ENCODE data around the gene GAGE13. TPM values are rescaled to one million over a fixed set of nuclear protein-coding genes. Genes with fewer than 3 reads are reported as not detected.
"Not testable (repeated sequence)": the region's sequence is repeated elsewhere in the genome, so short reads cannot be mapped to it uniquely, and the experiment has no call there.

Gene GAGE13
- total and polyA plus RNA-seq, 4 donors, result not detected

DNA sequence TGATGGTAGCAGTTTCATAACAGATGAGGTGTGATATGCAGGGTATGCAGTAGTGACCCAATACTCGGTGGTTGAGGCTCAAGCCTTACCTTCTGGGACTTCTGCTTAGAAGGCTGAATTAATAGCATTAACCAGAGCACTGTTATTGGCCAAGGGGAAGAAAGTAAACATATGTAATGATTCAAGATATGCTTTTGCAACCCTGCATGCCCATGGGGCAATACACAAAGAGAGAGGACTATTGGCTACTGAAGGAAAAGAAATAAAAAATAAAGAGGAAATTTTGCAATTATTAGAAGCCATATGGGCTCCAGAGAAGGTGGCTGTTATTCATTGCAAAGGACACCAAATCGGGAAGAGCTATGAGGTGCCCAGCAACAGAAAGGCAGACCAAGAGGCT is 19.2 kb upstream of the GAGE13 start:
- DNase-seq (no peak), ATAC-seq (ENCODE audit: low FRiP score) (no peak)
- WGBS, 2 donors, result 79 to 87% methylated on average over 2 of the region's 2 CpGs
- intact Hi-C loops (cut with DNase I), result no loop called here
- Histone ChIP-seq H3K4me3 (ENCODE audit: low read length in 2 of 2) (no peak overlapping the region), H3K4me1 (ENCODE audit: control insufficient read depth in 1 of 2, insufficient read depth in 2 of 2, low read length in 2 of 2) (no peaks in the 10 kb centered on the region), H3K27me3 (ENCODE audit: control insufficient read depth in 1 of 2, insufficient read depth in 2 of 2, low read length in 1 of 2) (no peaks in the 10 kb centered on the region), H3K36me3 (ENCODE audit: control insufficient read depth in 1 of 2, insufficient read depth in 2 of 2, low read length in 1 of 2) (no peaks in the 10 kb centered on the region), H3K9me3 (ENCODE audit: control insufficient read depth, low read length) (no peaks in the 10 kb centered on the region), H3K27ac (ENCODE audit: low read depth in 1 of 2, low read length in 2 of 2) (no peak overlapping the region)

DNA sequence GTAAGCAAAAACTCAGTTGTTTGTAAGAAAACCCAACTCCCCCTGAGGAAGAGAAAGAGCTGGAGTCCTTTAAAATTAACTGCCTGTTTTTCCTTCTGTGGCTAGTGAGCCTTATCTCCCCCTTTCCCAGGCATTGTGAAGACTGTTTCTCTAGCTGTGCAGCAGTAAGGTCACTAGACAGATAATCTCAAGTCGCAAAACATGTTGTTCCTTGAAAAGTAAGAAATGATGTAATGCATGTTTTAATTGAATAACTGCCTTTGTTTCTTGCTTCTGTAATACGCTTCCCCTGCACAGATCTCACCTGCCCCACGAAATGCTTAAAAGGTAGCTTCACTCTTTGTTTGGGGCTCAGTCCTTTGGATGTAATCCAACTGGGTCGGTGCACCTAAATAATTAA is 15.3 kb upstream of the GAGE13 start:
- DNase-seq (no peak), ATAC-seq (ENCODE audit: low FRiP score) (no peak)
- Histone ChIP-seq H3K27ac (ENCODE audit: low read depth in 1 of 2, low read length in 2 of 2) (no peak overlapping the region), H3K4me3 (ENCODE audit: low read length in 2 of 2) (no peak overlapping the region), H3K4me1 (ENCODE audit: control insufficient read depth in 1 of 2, insufficient read depth in 2 of 2, low read length in 2 of 2) (no peaks in the 10 kb centered on the region), H3K9me3 (ENCODE audit: control insufficient read depth, low read length) (no peaks in the 10 kb centered on the region), H3K36me3 (ENCODE audit: control insufficient read depth in 1 of 2, insufficient read depth in 2 of 2, low read length in 1 of 2) (no peaks in the 10 kb centered on the region), H3K27me3 (ENCODE audit: control insufficient read depth in 1 of 2, insufficient read depth in 2 of 2, low read length in 1 of 2) (no peaks in the 10 kb centered on the region)
- intact Hi-C loops (cut with DNase I), result no loop called here
- 53 to 55% methylated on average over 4 of the region's 4 CpGs for WGBS, 2 donors

DNA sequence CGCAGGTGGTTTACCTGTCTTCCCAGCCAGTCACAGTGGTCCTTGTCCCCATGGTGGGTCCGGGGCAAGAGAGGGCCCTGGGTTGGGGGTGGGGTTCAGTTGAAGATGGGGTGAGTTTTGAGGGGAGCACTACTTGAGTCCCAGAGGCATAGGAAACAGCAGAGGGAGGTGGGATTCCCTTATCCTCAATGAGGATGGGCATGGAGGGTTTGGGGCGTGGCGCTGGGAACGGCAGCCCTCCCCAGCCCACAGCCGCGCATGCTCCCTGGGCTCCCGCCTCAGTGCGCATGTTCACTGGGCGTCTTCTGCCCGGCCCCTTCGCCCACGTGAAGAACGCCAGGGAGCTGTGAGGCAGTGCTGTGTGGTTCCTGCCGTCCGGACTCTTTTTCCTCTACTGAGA is 9.6 kb upstream of the GAGE13 start, which contains the start of gene GAGE12J:
Gene GAGE12J (plus strand): TSS at position 301 of the 400 bp plus-strand sequence. CDS start 1,157 bp downstream, outside the sequence.
- H3K4me3 ChIP-seq (ENCODE audit: low read length in 2 of 2); H3K9me3 ChIP-seq (ENCODE audit: control insufficient read depth, low read length); DNase-seq; intact Hi-C loops (cut with DNase I); H3K4me1 ChIP-seq (ENCODE audit: control insufficient read depth in 1 of 2, insufficient read depth in 2 of 2, low read length in 2 of 2); H3K27me3 ChIP-seq (ENCODE audit: control insufficient read depth in 1 of 2, insufficient read depth in 2 of 2, low read length in 1 of 2); ATAC-seq (ENCODE audit: low FRiP score); H3K36me3 ChIP-seq (ENCODE audit: control insufficient read depth in 1 of 2, insufficient read depth in 2 of 2, low read length in 1 of 2); H3K27ac ChIP-seq (ENCODE audit: low read depth in 1 of 2, low read length in 2 of 2): not testable (repeated sequence)
- no CpG with 5 or more reads among the region's 16 CpGs for WGBS, 2 donors

DNA sequence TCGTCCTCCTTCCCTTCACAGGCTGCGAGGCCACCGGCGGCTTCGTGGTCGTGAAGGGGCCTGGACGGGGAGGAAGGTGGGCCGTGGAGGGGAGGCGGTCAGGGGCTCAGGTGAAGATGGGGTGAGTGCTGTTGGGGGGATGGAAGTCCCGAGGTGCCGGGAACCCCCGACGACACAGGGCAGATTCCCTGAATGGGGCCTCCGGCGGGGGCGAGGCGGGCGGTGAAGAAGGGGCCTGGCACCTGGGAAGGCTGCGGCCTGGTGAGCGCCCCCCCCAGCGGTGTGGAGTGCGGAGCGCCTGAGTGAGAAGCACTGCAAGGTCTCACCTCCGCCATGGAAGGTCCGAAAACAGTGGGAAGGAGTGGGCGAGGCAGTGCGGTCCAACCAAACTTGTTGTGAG is 9.1 kb upstream of the GAGE13 start:
- H3K36me3 ChIP-seq (ENCODE audit: control insufficient read depth in 1 of 2, insufficient read depth in 2 of 2, low read length in 1 of 2); H3K27ac ChIP-seq (ENCODE audit: low read depth in 1 of 2, low read length in 2 of 2); ATAC-seq (ENCODE audit: low FRiP score); intact Hi-C loops (cut with DNase I); DNase-seq; H3K9me3 ChIP-seq (ENCODE audit: control insufficient read depth, low read length); H3K4me1 ChIP-seq (ENCODE audit: control insufficient read depth in 1 of 2, insufficient read depth in 2 of 2, low read length in 2 of 2); H3K27me3 ChIP-seq (ENCODE audit: control insufficient read depth in 1 of 2, insufficient read depth in 2 of 2, low read length in 1 of 2); H3K4me3 ChIP-seq (ENCODE audit: low read length in 2 of 2): not testable (repeated sequence)
- 100% methylated on average over 4 of the region's 27 CpGs; no CpG with 5 or more reads in 1 of the 2 donors for WGBS, 2 donors

DNA sequence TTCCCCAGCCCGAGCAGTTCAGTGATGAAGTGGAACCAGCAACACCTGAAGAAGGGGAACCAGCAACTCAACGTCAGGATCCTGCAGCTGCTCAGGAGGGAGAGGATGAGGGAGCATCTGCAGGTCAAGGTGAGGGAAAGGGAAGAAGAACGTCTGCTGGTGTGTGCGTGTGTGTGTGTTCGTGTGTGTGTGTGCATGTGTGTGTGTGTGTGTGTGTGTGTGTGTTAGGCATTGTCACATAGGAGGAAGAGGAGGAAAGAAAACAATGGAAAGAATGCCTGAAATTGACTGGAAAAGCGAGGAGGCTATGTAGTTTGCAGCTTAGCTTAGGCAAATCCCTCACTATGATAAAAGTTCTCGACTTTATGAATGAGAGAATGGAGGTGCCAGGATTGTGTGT is 7.6 kb upstream of the GAGE13 start:
- intact Hi-C loops (cut with DNase I); DNase-seq; H3K36me3 ChIP-seq (ENCODE audit: control insufficient read depth in 1 of 2, insufficient read depth in 2 of 2, low read length in 1 of 2); H3K9me3 ChIP-seq (ENCODE audit: control insufficient read depth, low read length); H3K27me3 ChIP-seq (ENCODE audit: control insufficient read depth in 1 of 2, insufficient read depth in 2 of 2, low read length in 1 of 2); H3K4me3 ChIP-seq (ENCODE audit: low read length in 2 of 2); H3K4me1 ChIP-seq (ENCODE audit: control insufficient read depth in 1 of 2, insufficient read depth in 2 of 2, low read length in 2 of 2); ATAC-seq (ENCODE audit: low FRiP score); H3K27ac ChIP-seq (ENCODE audit: low read depth in 1 of 2, low read length in 2 of 2): not testable (repeated sequence)
- 64% methylated on average over 3 of the region's 7 CpGs; no CpG with 5 or more reads in 1 of the 2 donors for WGBS, 2 donors

DNA sequence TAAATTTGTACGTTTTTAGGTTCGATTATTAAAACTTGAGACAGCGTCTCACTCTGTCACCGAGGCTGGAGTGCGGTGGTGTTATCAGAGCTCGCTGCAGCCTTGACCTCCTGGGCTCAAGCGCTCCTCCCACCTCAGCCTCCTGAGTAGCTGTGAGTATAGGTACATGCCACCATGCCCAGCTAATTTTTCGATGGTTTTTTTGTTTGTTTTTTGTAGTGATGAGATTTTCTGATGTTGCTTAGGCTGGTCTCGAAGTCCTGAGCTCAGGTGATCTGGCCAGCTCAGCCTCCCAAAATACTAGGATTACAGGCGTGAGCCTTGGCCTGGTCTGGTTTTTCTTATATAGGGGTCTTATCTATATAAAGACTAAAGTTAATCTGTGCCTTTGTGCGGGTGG is 961 bp upstream of the GAGE13 start:
- H3K4me1 ChIP-seq (ENCODE audit: control insufficient read depth in 1 of 2, insufficient read depth in 2 of 2, low read length in 2 of 2); H3K9me3 ChIP-seq (ENCODE audit: control insufficient read depth, low read length); ATAC-seq (ENCODE audit: low FRiP score); H3K36me3 ChIP-seq (ENCODE audit: control insufficient read depth in 1 of 2, insufficient read depth in 2 of 2, low read length in 1 of 2); intact Hi-C loops (cut with DNase I); H3K27me3 ChIP-seq (ENCODE audit: control insufficient read depth in 1 of 2, insufficient read depth in 2 of 2, low read length in 1 of 2); H3K27ac ChIP-seq (ENCODE audit: low read depth in 1 of 2, low read length in 2 of 2); H3K4me3 ChIP-seq (ENCODE audit: low read length in 2 of 2); DNase-seq: not testable (repeated sequence)
- WGBS, 2 donors, result 79 to 89% methylated on average over 3 of the region's 11 CpGs

DNA sequence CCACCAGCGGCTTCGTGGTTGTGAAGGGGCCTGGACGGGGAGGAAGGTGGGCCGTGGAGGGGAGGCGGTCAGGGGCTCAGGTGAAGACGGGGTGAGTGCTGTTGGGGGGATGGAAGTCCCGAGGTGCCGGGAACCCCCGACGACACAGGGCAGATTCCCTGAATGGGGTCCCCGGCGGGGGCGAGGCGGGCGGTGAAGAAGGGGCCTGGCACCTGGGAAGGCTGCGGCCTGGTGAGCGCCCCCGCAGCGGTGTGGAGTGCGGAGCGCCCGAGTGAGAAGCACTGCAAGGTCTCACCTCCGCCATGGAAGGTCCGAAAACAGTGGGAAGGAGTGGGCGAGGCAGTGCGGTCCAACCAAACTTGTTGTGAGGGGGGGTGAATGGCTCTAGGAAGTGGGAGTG is 459 bp downstream of the GAGE13 start:
- H3K27ac ChIP-seq (ENCODE audit: low read depth in 1 of 2, low read length in 2 of 2); H3K27me3 ChIP-seq (ENCODE audit: control insufficient read depth in 1 of 2, insufficient read depth in 2 of 2, low read length in 1 of 2); H3K36me3 ChIP-seq (ENCODE audit: control insufficient read depth in 1 of 2, insufficient read depth in 2 of 2, low read length in 1 of 2); H3K9me3 ChIP-seq (ENCODE audit: control insufficient read depth, low read length); H3K4me3 ChIP-seq (ENCODE audit: low read length in 2 of 2); H3K4me1 ChIP-seq (ENCODE audit: control insufficient read depth in 1 of 2, insufficient read depth in 2 of 2, low read length in 2 of 2); ATAC-seq (ENCODE audit: low FRiP score); intact Hi-C loops (cut with DNase I): not testable (repeated sequence)
- peak in 1 of 2 donors; percentile 80 for DNase-seq
- WGBS, 2 donors, result no CpG with 5 or more reads among the region's 26 CpGs

DNA sequence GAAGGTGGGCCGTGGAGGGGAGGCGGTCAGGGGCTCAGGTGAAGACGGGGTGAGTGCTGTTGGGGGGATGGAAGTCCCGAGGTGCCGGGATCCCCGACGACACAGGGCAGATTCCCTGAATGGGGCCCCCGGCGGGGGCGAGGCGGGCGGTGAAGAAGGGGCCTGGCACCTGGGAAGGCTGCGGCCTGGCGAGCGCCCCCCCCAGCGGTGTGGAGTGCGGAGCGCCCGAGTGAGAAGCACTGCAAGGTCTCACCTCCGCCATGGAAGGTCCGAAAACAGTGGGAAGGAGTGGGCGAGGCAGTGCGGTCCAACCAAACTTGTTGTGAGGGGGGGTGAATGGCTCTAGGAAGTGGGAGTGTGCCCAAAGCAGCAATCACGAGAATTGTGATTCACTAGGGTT is 10.1 kb downstream of the GAGE13 start:
- 95 to 97% methylated on average over 11 to 14 of the region's 24 CpGs for WGBS, 2 donors
- peak; percentile 68 to 85 for DNase-seq

DNA sequence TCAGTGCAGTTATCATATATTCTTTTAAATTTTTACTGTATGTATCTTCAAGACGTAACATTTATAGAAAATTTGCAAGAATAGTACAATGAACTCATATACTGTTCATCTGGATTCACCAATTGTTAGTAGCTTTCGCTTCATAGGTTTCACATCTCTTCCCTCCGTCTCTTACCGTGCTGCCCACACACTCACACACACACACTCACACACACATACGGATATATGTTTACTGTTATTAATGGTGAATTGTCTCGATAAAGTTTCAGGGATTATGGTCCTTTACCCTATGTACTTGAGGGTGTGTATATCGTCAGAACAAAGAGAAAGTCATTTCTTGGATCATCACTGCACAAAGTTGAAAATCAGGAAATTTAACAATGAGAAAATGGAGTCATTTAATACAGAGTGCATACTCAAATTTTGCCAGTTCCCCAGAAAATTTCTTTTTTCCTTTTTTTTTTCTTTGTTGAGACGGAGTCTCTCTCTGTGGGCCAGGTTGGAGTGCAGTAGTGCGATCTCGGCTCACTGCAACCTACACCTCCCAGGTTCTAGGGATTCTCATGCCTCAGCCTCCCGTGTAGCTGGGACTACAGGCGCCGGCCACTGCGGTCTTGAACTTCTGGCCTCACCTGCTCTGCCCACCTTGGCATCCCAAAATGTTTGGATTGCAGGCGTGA is 13.3 kb downstream of the GAGE13 start:
- 76% methylated on average over 11 of the region's 15 CpGs for WGBS, 2 donors
- H3K27ac ChIP-seq (ENCODE audit: low read depth in 1 of 2, low read length in 2 of 2); H3K36me3 ChIP-seq (ENCODE audit: control insufficient read depth in 1 of 2, insufficient read depth in 2 of 2, low read length in 1 of 2); H3K27me3 ChIP-seq (ENCODE audit: control insufficient read depth in 1 of 2, insufficient read depth in 2 of 2, low read length in 1 of 2); H3K4me3 ChIP-seq (ENCODE audit: low read length in 2 of 2); intact Hi-C loops (cut with DNase I); H3K4me1 ChIP-seq (ENCODE audit: control insufficient read depth in 1 of 2, insufficient read depth in 2 of 2, low read length in 2 of 2); ATAC-seq (ENCODE audit: low FRiP score); DNase-seq; H3K9me3 ChIP-seq (ENCODE audit: control insufficient read depth, low read length): not testable (repeated sequence)

More for the DNA sequence above, 10.1 kb downstream of the GAGE13 start:
- H3K27me3 ChIP-seq (ENCODE audit: control insufficient read depth in 1 of 2, insufficient read depth in 2 of 2, low read length in 1 of 2); H3K4me3 ChIP-seq (ENCODE audit: low read length in 2 of 2); intact Hi-C loops (cut with DNase I); ATAC-seq (ENCODE audit: low FRiP score); H3K27ac ChIP-seq (ENCODE audit: low read depth in 1 of 2, low read length in 2 of 2); H3K4me1 ChIP-seq (ENCODE audit: control insufficient read depth in 1 of 2, insufficient read depth in 2 of 2, low read length in 2 of 2); H3K36me3 ChIP-seq (ENCODE audit: control insufficient read depth in 1 of 2, insufficient read depth in 2 of 2, low read length in 1 of 2); H3K9me3 ChIP-seq (ENCODE audit: control insufficient read depth, low read length): not testable (repeated sequence)

Measured in aorta (tissue), 5 donors.